Progenitor cell of endocrine pancreas (in vitro differentiated cells): ENCODE data around the gene SLC9A9. TPM values are rescaled to one million over a fixed set of nuclear protein-coding genes. Genes with fewer than 3 reads are reported as not detected.

ENCODE experiments used
- DNase-seq: peaks from one replicate; pipeline ENCODE4 v3.0.0; 2021; ENCODE audit warnings: low spot score; ENCODE audit not compliant: unreplicated experiment
- H3K27ac Mint-ChIP-seq: 2 replicates; pipeline ENCODE4 v1.8.0; 2021; ENCODE audit warnings: mild to moderate bottlenecking, moderate library complexity, mixed read lengths
- H3K27me3 Mint-ChIP-seq: 2 replicates; pipeline ENCODE4 v1.8.0; 2021; ENCODE audit warnings: mixed read lengths
- H3K36me3 Mint-ChIP-seq: 2 replicates; pipeline ENCODE4 v1.8.0; 2022; ENCODE audit warnings: mixed read lengths; ENCODE audit not compliant: insufficient read depth
- H3K4me1 Mint-ChIP-seq: 2 replicates; pipeline ENCODE4 v1.8.0; 2021; ENCODE audit warnings: low read depth, mixed read lengths
- H3K4me3 Mint-ChIP-seq: 2 replicates; pipeline ENCODE4 v1.8.0; 2021; ENCODE audit warnings: low read depth, mild to moderate bottlenecking, moderate library complexity, mixed read lengths
- H3K9me3 Mint-ChIP-seq: 2 replicates; pipeline ENCODE4 v1.8.0; 2021; ENCODE audit warnings: low read depth, mixed read lengths
- total RNA-seq: library from RNA; stranded (reverse); gene quantifications from 2 replicates; pipeline ENCODE4 v1.2.1, GENCODE V29; 2021
- TF ChIP-seq, protein P1 (sequence below): fragments of 200-600 bp; sonication (generic); IDR thresholded peaks from one replicate; pipeline ENCODE4 v1.5.0; 2021; ENCODE audit warnings: antibody characterized with exemption, mild to moderate bottlenecking; ENCODE audit not compliant: unreplicated experiment

SLC9A9 gene
- total RNA-seq, 1 donor from 2014 or later, result 0.17 TPM

DNA sequence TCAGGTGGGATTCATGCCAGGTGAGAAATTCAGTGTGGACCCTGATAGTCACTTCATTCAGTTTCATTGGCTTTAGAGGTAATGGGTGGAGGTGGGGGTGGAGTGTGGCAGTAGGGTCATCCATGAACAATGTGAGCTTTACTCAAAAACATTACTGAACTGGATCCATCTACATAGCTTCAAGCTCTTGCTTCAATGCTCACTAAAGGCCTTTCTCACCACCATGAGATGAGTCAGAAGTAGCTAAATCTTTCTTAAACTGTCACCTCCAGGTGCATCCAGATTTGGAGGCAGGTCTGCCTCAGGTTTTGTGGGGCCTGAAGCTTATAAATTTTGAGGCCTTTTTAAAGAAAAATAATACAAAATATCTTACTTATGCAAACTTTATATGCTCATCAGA lies 365.1 kb downstream of the SLC9A9 start:
- Mint-ChIP-seq H3K27me3 (no peaks in the 10 kb centered on the region), H3K4me1 (peaks cover 11% of the 10 kb centered on the region)

GRCh38 chr3:143482106-143483088 lies 365.9 kb downstream of the SLC9A9 start:
- H3K27ac Mint-ChIP-seq, result no peak overlapping the region
- H3K27me3 Mint-ChIP-seq, result no peaks in the 10 kb centered on the region
- no peaks in the 10 kb centered on the region for H3K9me3 Mint-ChIP-seq
- H3K4me1 Mint-ChIP-seq, result peaks cover 11% of the 10 kb centered on the region
- no peak overlapping the region for H3K4me3 Mint-ChIP-seq
- no peak for DNase-seq
- H3K36me3 Mint-ChIP-seq, result no peaks in the 10 kb centered on the region
- TF ChIP-seq, protein P1, sequence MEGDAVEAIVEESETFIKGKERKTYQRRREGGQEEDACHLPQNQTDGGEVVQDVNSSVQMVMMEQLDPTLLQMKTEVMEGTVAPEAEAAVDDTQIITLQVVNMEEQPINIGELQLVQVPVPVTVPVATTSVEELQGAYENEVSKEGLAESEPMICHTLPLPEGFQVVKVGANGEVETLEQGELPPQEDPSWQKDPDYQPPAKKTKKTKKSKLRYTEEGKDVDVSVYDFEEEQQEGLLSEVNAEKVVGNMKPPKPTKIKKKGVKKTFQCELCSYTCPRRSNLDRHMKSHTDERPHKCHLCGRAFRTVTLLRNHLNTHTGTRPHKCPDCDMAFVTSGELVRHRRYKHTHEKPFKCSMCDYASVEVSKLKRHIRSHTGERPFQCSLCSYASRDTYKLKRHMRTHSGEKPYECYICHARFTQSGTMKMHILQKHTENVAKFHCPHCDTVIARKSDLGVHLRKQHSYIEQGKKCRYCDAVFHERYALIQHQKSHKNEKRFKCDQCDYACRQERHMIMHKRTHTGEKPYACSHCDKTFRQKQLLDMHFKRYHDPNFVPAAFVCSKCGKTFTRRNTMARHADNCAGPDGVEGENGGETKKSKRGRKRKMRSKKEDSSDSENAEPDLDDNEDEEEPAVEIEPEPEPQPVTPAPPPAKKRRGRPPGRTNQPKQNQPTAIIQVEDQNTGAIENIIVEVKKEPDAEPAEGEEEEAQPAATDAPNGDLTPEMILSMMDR, result no peak

More for the DNA sequence above, 365.1 kb downstream of the SLC9A9 start:
- Mint-ChIP-seq H3K9me3 (no peaks in the 10 kb centered on the region), H3K4me3 (no peak overlapping the region), H3K36me3 (no peaks in the 10 kb centered on the region), H3K27ac (no peak overlapping the region)
- TF ChIP-seq, protein P1, result no peak
- DNase-seq, result no peak

GRCh38 chr3:143480344-143480743 lies 367.9 kb downstream of the SLC9A9 start:
- no peaks in the 10 kb centered on the region for H3K9me3 Mint-ChIP-seq
- no peak overlapping the region for H3K27ac Mint-ChIP-seq
- H3K27me3 Mint-ChIP-seq, result no peaks in the 10 kb centered on the region
- no peak for DNase-seq
- H3K36me3 Mint-ChIP-seq, result no peaks in the 10 kb centered on the region
- TF ChIP-seq, protein P1, result no peak
- no peak overlapping the region for H3K4me3 Mint-ChIP-seq
- peaks cover 17% of the 10 kb centered on the region for H3K4me1 Mint-ChIP-seq

GRCh38 chr3:143479727-143480126 lies 368.5 kb downstream of the SLC9A9 start:
- H3K4me1 Mint-ChIP-seq, result peaks cover 17% of the 10 kb centered on the region
- no peak overlapping the region for H3K4me3 Mint-ChIP-seq
- H3K27me3 Mint-ChIP-seq, result no peaks in the 10 kb centered on the region
- no peak for DNase-seq
- TF ChIP-seq, protein P1, result no peak
- H3K27ac Mint-ChIP-seq, result no peak overlapping the region
- H3K9me3 Mint-ChIP-seq, result no peaks in the 10 kb centered on the region
- H3K36me3 Mint-ChIP-seq, result no peaks in the 10 kb centered on the region

GRCh38 chr3:143478115-143478693 lies 370.1 kb downstream of the SLC9A9 start:
- H3K9me3 Mint-ChIP-seq, result no peaks in the 10 kb centered on the region
- no peak overlapping the region for H3K4me3 Mint-ChIP-seq
- no peak for DNase-seq
- H3K36me3 Mint-ChIP-seq, result no peaks in the 10 kb centered on the region
- peaks cover 14% of the 10 kb centered on the region for H3K4me1 Mint-ChIP-seq
- TF ChIP-seq, protein P1, result no peak
- no peak overlapping the region for H3K27ac Mint-ChIP-seq
- H3K27me3 Mint-ChIP-seq, result no peaks in the 10 kb centered on the region
